Measurements from ENCODE around the gene LDB2.

LDB2 gene

GRCh38 chr4:16555156-16555555, 343.3 kb downstream of the LDB2 start:
- DNase-seq (ENCODE audit: extremely low spot score) = no peak
- POLR2A ChIA-PET = no interaction called here
- TF ChIP-seq NFRKB (IDR thresholded peaks at IDR 0.05) (no peak), FOXK2 (IDR thresholded peaks at IDR 0.05) (no peak), SUZ12 (IDR thresholded peaks at IDR 0.05) (no peak), ZNF384 (IDR thresholded peaks at IDR 0.05) (no peak), ELF4 (IDR thresholded peaks at IDR 0.05) (no peak), ARNT (IDR thresholded peaks at IDR 0.05) (no peak), L3MBTL2 (conservative IDR thresholded peaks at IDR 0.05) (no peak), FOXA1 (IDR thresholded peaks at IDR 0.05) (no peak)
- TF ChIP-seq, protein P1, sequence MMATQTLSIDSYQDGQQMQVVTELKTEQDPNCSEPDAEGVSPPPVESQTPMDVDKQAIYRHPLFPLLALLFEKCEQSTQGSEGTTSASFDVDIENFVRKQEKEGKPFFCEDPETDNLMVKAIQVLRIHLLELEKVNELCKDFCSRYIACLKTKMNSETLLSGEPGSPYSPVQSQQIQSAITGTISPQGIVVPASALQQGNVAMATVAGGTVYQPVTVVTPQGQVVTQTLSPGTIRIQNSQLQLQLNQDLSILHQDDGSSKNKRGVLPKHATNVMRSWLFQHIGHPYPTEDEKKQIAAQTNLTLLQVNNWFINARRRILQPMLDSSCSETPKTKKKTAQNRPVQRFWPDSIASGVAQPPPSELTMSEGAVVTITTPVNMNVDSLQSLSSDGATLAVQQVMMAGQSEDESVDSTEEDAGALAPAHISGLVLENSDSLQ (IDR thresholded peaks at IDR 0.05) = no peak
- CTCF ChIA-PET = no interaction called here

GRCh38 chr4:16550531-16550930, 347.9 kb downstream of the LDB2 start:
- POLR2A ChIA-PET = no interaction called here
- DNase-seq (ENCODE audit: extremely low spot score) = no peak
- CTCF ChIA-PET = no interaction called here
- TF ChIP-seq HDGF (IDR thresholded peaks at IDR 0.05; ENCODE audit: borderline replicate concordance) (no peak), SP1 (IDR thresholded peaks at IDR 0.05) (no peak), TARDBP (IDR thresholded peaks at IDR 0.05) (no peak), L3MBTL2 (conservative IDR thresholded peaks at IDR 0.05) (no peak), FOXA1 (IDR thresholded peaks at IDR 0.05) (no peak), LEF1 (IDR thresholded peaks at IDR 0.05; ENCODE audit: borderline replicate concordance) (no peak), ELF4 (IDR thresholded peaks at IDR 0.05) (no peak), SUZ12 (IDR thresholded peaks at IDR 0.05) (no peak), NFRKB (IDR thresholded peaks at IDR 0.05) (no peak), ARNT (IDR thresholded peaks at IDR 0.05) (no peak), BHLHE40 (IDR thresholded peaks at IDR 0.05; ENCODE audit: borderline replicate concordance) (no peak), FOXM1 (IDR thresholded peaks at IDR 0.05; ENCODE audit: borderline replicate concordance) (no peak), ZNF384 (IDR thresholded peaks at IDR 0.05) (no peak)
- TF ChIP-seq, protein P1 (IDR thresholded peaks at IDR 0.05) = no peak

- ChIA-PET POLR2A (no interaction called here), CTCF (no interaction called here)
- TF ChIP-seq ARNT (IDR thresholded peaks at IDR 0.05) (no peak), NFRKB (IDR thresholded peaks at IDR 0.05) (no peak), SUZ12 (IDR thresholded peaks at IDR 0.05) (no peak)
- no peak for DNase-seq (ENCODE audit: extremely low spot score)
Observed at GRCh38 chr4:16545656-16546055, 352.8 kb downstream of the LDB2 start.

GRCh38 chr4:16544869-16545268, 353.6 kb downstream of the LDB2 start:
- POLR2A ChIA-PET = no interaction called here
- TF ChIP-seq LEF1 (IDR thresholded peaks at IDR 0.05; ENCODE audit: borderline replicate concordance) (no peak), ELF4 (IDR thresholded peaks at IDR 0.05) (no peak), HDGF (IDR thresholded peaks at IDR 0.05; ENCODE audit: borderline replicate concordance) (no peak), FOXK2 (IDR thresholded peaks at IDR 0.05) (no peak), NFRKB (IDR thresholded peaks at IDR 0.05) (no peak)
- no peak for DNase-seq (ENCODE audit: extremely low spot score)
- CTCF ChIA-PET = no interaction called here

DNA sequence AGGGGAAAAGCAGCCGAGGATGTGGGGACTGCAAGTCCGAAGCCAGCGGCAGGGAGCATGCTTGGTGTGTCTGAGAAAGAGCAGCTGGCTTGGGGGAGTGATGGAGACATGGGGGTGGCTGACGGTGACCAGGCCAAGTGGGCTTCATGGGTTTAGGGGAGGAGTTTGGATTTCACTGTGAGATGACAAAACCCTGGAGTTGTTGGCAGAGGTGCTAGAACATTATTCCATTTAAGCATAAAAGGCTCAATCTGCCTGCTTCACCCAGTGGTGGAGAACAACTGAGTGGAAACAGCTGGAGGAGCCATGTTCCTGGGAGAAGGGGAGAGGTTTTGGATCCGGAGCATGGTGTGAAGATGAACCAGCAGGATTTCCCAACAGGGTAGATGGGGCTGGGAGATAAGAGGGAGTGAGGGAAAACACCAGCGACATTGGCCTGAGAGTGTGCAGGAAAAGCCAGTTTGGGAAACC, 354.2 kb downstream of the LDB2 start:
- no peak for TF ChIP-seq SP1 (IDR thresholded peaks at IDR 0.05)
- TF ChIP-seq FOXK2 (IDR thresholded peaks at IDR 0.05) = no peak
- TF ChIP-seq HDGF (IDR thresholded peaks at IDR 0.05; ENCODE audit: borderline replicate concordance) = no peak
- no peak for TF ChIP-seq BHLHE40 (IDR thresholded peaks at IDR 0.05; ENCODE audit: borderline replicate concordance)
- no peak for DNase-seq (ENCODE audit: extremely low spot score)
- POLR2A ChIA-PET = no interaction called here

DNA sequence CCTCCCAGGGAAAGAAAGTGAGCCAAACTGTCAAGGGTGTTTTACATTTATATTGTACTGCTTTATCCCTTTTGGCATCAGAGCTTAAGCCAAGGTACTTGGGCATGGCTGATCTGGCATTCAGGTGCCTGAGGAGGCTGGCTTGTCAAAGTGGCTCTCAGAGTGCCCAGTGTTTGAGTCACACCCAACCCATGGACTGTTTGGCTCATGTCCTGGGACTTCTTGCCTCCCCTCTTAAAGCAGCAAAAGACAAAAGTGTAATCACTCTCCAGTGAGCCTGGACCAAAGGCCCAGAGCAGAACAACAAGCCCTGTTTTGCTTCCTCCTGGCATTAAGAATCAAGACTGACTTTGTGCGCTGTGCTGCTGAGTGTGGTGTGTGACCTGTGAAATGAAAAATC, 360.5 kb downstream of the LDB2 start:
- DNase-seq (ENCODE audit: extremely low spot score) = no peak
- ChIA-PET POLR2A (no interaction called here), CTCF (no interaction called here)
- TF ChIP-seq TARDBP (IDR thresholded peaks at IDR 0.05) (no peak), SP1 (IDR thresholded peaks at IDR 0.05) (no peak), FOXA1 (IDR thresholded peaks at IDR 0.05) (no peak), ZNF384 (IDR thresholded peaks at IDR 0.05) (no peak), CTBP1 (IDR thresholded peaks at IDR 0.05; ENCODE audit: borderline replicate concordance) (no peak), LEF1 (IDR thresholded peaks at IDR 0.05; ENCODE audit: borderline replicate concordance) (no peak), SUZ12 (IDR thresholded peaks at IDR 0.05) (no peak), NFRKB (IDR thresholded peaks at IDR 0.05) (no peak), HDGF (IDR thresholded peaks at IDR 0.05; ENCODE audit: borderline replicate concordance) (no peak), BHLHE40 (IDR thresholded peaks at IDR 0.05; ENCODE audit: borderline replicate concordance) (no peak), L3MBTL2 (conservative IDR thresholded peaks at IDR 0.05) (no peak), ELF4 (IDR thresholded peaks at IDR 0.05) (no peak), ARNT (IDR thresholded peaks at IDR 0.05) (no peak), FOXM1 (IDR thresholded peaks at IDR 0.05; ENCODE audit: borderline replicate concordance) (no peak), FOXK2 (IDR thresholded peaks at IDR 0.05) (no peak)
- TF ChIP-seq, protein P1 (IDR thresholded peaks at IDR 0.05) = no peak

More for the DNA sequence above, 354.2 kb downstream of the LDB2 start:
- CTCF ChIA-PET = no interaction called here

GRCh38 chr4:16532240-16532970, 366.0 kb downstream of the LDB2 start:
- CTCF ChIA-PET = no interaction called here
- POLR2A ChIA-PET = no interaction called here
- DNase-seq (ENCODE audit: extremely low spot score) = no peak
- TF ChIP-seq ARNT (IDR thresholded peaks at IDR 0.05) (no peak), FOXM1 (IDR thresholded peaks at IDR 0.05; ENCODE audit: borderline replicate concordance) (no peak), BHLHE40 (IDR thresholded peaks at IDR 0.05; ENCODE audit: borderline replicate concordance) (no peak), SUZ12 (IDR thresholded peaks at IDR 0.05) (no peak), ZNF384 (IDR thresholded peaks at IDR 0.05) (no peak), FOXK2 (IDR thresholded peaks at IDR 0.05) (no peak), L3MBTL2 (conservative IDR thresholded peaks at IDR 0.05) (no peak), CTBP1 (IDR thresholded peaks at IDR 0.05; ENCODE audit: borderline replicate concordance) (no peak), FOXA1 (IDR thresholded peaks at IDR 0.05) (no peak), TARDBP (IDR thresholded peaks at IDR 0.05) (no peak), LEF1 (IDR thresholded peaks at IDR 0.05; ENCODE audit: borderline replicate concordance) (no peak)
